H1 (cell line): ENCODE measurements around the gene PLEKHH2. TPM values are rescaled to one million over a fixed set of nuclear protein-coding genes. Genes with fewer than 3 reads are reported as not detected.
A peak's percentile ranks its signal among the peaks of the same experiment; 100 is the strongest.

Source experiments
- CBX8 ChIP-seq: fragments of 300-800, 300-1000 bp; sonication (generic); IDR thresholded peaks from 2 replicates; pipeline ENCODE4 v1.7.1; 2016; ENCODE audit warnings: low read depth, low read length, borderline replicate concordance
- CREB1 ChIP-seq: IDR thresholded peaks from 2 replicates; pipeline ENCODE4 v1.6.1; 2012; ENCODE audit warnings: inconsistent platforms
- EP300 ChIP-seq, 2 experiments: IDR thresholded peaks; 1 replicate in 1 of 2; 2 replicates in 1 of 2; pipeline ENCODE4 v1.6.1; 2011 to 2012; ENCODE audit warnings: low read depth in 2 of 2, low read length in 2 of 2, mild to moderate bottlenecking in 2 of 2, borderline replicate concordance in 1 of 2, inconsistent platforms in 1 of 2, moderate library complexity in 1 of 2
- FOSL1 ChIP-seq: IDR thresholded peaks from 2 replicates; pipeline ENCODE4 v1.6.1; 2011; ENCODE audit warnings: mild to moderate bottlenecking, low read depth, low read length, moderate library complexity; ENCODE audit not compliant: insufficient read depth
- GTF2F1 ChIP-seq: IDR thresholded peaks from 2 replicates; pipeline ENCODE4 v1.6.1; 2012; ENCODE audit warnings: low read depth, low read length, improper control_type of control experiment, borderline replicate concordance
- KDM5A ChIP-seq: fragments of 200-600 bp; IDR thresholded peaks from 2 replicates; pipeline ENCODE4 v1.7.1; 2012; ENCODE audit warnings: mild to moderate bottlenecking, low read length, inconsistent platforms, mixed read lengths
- TAF7 ChIP-seq: optimal IDR thresholded peaks from 2 replicates; pipeline ENCODE3; 2011; ENCODE audit warnings: low read depth, mild to moderate bottlenecking, inconsistent platforms, low read length, moderate library complexity, borderline replicate concordance
- TBP ChIP-seq: IDR thresholded peaks from 2 replicates; pipeline ENCODE4 v1.6.1; 2011; ENCODE audit warnings: low read depth, low read length, improper control_type of control experiment
- polyA plus RNA-seq, 7 experiments: library from polyadenylated mRNA; depleted of rRNA in 3 of 7; stranded (reverse) in 5 of 7; unstranded in 2 of 7; fragments of >200 nt in 5 of 7; fragments of 200-250 nt in 2 of 7; gene quantifications; 1 replicate in 5 of 7; 2 replicates in 1 of 7; 4 replicates in 1 of 7; pipeline versions ENCODE4 v1.2.1 to v1.2.3, GENCODE V29; 2011 to 2013; ENCODE audit warnings: missing spikeins in 2 of 7, mixed read lengths in 2 of 7
- total RNA-seq: library from RNA; stranded (reverse); fragmentation: NEBNext Ultra II Directional; extraction: Animal tissue kit (Norgen Biotek cat#: 25700); gene quantifications from 2 replicates; pipeline ENCODE4 v1.2.1, GENCODE V29; 2021
- TF ChIP-seq, protein P1 (sequence below): IDR thresholded peaks from 2 replicates; pipeline ENCODE4 v1.6.1; 2011; ENCODE audit warnings: low read length, improper control_type of control experiment

The PLEKHH2 gene
- total and polyA plus RNA-seq, 2 of the 8 experiments (the other 6 are each of a cell fraction or from before 2014, with no cell fraction given), result 2.2 to 5.0 TPM

- TF ChIP-seq, protein P1, sequence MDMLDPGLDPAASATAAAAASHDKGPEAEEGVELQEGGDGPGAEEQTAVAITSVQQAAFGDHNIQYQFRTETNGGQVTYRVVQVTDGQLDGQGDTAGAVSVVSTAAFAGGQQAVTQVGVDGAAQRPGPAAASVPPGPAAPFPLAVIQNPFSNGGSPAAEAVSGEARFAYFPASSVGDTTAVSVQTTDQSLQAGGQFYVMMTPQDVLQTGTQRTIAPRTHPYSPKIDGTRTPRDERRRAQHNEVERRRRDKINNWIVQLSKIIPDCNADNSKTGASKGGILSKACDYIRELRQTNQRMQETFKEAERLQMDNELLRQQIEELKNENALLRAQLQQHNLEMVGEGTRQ, result no peak
- TF ChIP-seq TBP (no peak), EP300 (IDR thresholded peaks at IDR 0.05; ENCODE audit: borderline replicate concordance in 1 of 2, low read depth in 2 of 2, low read length in 2 of 2) (no peak), FOSL1 (no peak), GTF2F1 (no peak), TAF7 (no peak), CBX8 (no peak), CREB1 (0 out of 2 replicates have a peak, but pooled peaks have one; percentile 26), KDM5A (no peak)
- TF ChIP-seq, all 59 proteins: peak for 3
Measured at GRCh38 chr2:43611987-43612894, 24.8 kb upstream of the PLEKHH2 start (continued).
